Ectodermal cell (in vitro differentiated cells): ENCODE measurements around the gene APC.
"Not testable (repeated sequence)": the region's sequence is repeated elsewhere in the genome, so short reads cannot be mapped to it uniquely, and the experiment has no call there.

Experiments
- H3K27ac ChIP-seq: 2 replicates; pipeline ENCODE4 v1.7.0; 2013; ENCODE audit warnings: mild to moderate bottlenecking, low read depth, low read length; ENCODE audit not compliant: insufficient read depth, poor library complexity, severe bottlenecking
- H3K27me3 ChIP-seq: 2 replicates; pipeline ENCODE4 v1.7.0; 2013; ENCODE audit warnings: mild to moderate bottlenecking, low read length; ENCODE audit not compliant: insufficient read depth, control insufficient read depth, poor library complexity, severe bottlenecking
- H3K36me3 ChIP-seq: one replicate; pipeline ENCODE4 v1.7.0; 2013; ENCODE audit warnings: low read length; ENCODE audit not compliant: control insufficient read depth, insufficient read depth
- H3K4me1 ChIP-seq: one replicate; pipeline ENCODE4 v1.7.0; 2013; ENCODE audit warnings: low read length; ENCODE audit not compliant: control insufficient read depth, insufficient read depth
- H3K4me3 ChIP-seq: 2 replicates; pipeline ENCODE4 v1.7.0; 2013; ENCODE audit warnings: low read depth, low read length, control low read depth; ENCODE audit not compliant: insufficient read depth
- H3K9me3 ChIP-seq: 2 replicates; pipeline ENCODE4 v1.7.0; 2013; ENCODE audit warnings: mild to moderate bottlenecking, low read length, moderate library complexity; ENCODE audit not compliant: control insufficient read depth
- WGBS, 2 experiments: methylation state at CpG; one replicate each; pipeline ENCODE4 v1.1.7; 2013; ENCODE audit warnings: missing lambda C conversion rate in 2 of 2; 5-methylcytosine and 5-hydroxymethylcytosine counted together

APC gene

GRCh38 chr5:112880219-112880964, 142.7 kb downstream of the APC start:
- Histone ChIP-seq H3K4me1 (no peaks in the 10 kb centered on the region), H3K9me3 (no peaks in the 10 kb centered on the region), H3K4me3 (no peak overlapping the region), H3K36me3 (peaks cover 7% of the 10 kb centered on the region), H3K27ac (no peak overlapping the region), H3K27me3 (no peaks in the 10 kb centered on the region)
- 88 to 93% methylated on average over 2 of the region's 2 CpGs for WGBS, 2 experiments

GRCh38 chr5:112883192-112883591, 145.5 kb downstream of the APC start:
- Histone ChIP-seq H3K27me3 (no peaks in the 10 kb centered on the region), H3K9me3 (no peaks in the 10 kb centered on the region), H3K4me1 (no peaks in the 10 kb centered on the region), H3K27ac (no peak overlapping the region), H3K36me3 (peaks cover 13% of the 10 kb centered on the region), H3K4me3 (no peak overlapping the region)
- WGBS, 2 experiments: 93 to 94% methylated on average over 2 of the region's 2 CpGs

DNA sequence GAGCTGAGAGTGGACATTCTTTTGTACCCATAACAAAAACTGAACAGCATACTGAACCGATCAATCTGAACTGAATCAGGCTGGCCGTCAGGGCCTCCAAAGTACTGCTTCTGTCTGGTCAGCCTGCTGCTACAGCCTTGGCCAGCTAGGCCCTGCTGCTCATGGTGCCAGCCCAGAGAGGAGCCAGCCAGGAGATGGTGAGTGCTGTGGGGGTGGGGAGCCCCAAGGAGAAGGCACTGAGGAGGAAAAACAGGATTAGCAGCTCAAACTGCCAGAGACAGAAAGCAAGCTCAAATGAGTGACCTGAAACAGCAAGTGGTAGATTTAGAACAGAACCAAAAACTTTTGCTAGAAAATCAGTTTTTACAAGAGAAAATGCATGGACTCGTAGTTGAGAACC, 147.3 kb downstream of the APC start:
- no peaks in the 10 kb centered on the region for H3K27me3 ChIP-seq
- WGBS, 2 experiments: 93 to 98% methylated on average over 3 of the region's 3 CpGs
- H3K9me3 ChIP-seq: no peaks in the 10 kb centered on the region
- H3K4me1 ChIP-seq: no peaks in the 10 kb centered on the region
- H3K4me3 ChIP-seq: no peak overlapping the region
- no peak overlapping the region for H3K27ac ChIP-seq
- peaks cover 12% of the 10 kb centered on the region for H3K36me3 ChIP-seq

DNA sequence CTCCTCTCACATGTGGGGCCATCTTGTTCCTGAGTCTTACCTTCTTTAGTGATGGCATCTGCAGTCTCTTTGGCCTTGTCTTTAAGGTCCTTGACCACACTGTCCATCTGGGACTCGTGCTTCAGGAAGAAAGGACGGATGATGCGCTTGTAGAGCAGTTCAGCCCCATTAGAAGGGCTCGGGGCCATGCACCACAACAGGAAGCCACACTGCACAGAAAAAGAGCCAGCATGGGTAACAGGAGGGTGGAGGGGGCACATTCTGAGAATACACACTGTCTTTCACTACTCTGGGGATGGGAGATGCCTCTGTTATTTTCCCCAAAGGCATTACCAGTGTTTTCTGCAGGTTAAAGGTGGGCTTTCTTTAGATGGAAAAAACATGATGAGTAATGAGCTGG, 149.3 kb downstream of the APC start:
- 95 to 97% methylated on average over 4 of the region's 4 CpGs for WGBS, 2 experiments
- H3K27me3 ChIP-seq: no peaks in the 10 kb centered on the region
- no peak overlapping the region for H3K27ac ChIP-seq
- no peaks in the 10 kb centered on the region for H3K9me3 ChIP-seq
- no peak overlapping the region for H3K4me3 ChIP-seq
- H3K36me3 ChIP-seq: peaks cover 10% of the 10 kb centered on the region
- H3K4me1 ChIP-seq: no peaks in the 10 kb centered on the region

- not testable (repeated sequence) for H3K4me3 ChIP-seq, H3K36me3 ChIP-seq, H3K27me3 ChIP-seq, H3K27ac ChIP-seq, H3K9me3 ChIP-seq, H3K4me1 ChIP-seq
- WGBS, 2 experiments: 89 to 94% methylated on average over 6 to 8 of the region's 8 CpGs
Observed at GRCh38 chr5:112892066-112892465, 154.4 kb downstream of the APC start.

DNA sequence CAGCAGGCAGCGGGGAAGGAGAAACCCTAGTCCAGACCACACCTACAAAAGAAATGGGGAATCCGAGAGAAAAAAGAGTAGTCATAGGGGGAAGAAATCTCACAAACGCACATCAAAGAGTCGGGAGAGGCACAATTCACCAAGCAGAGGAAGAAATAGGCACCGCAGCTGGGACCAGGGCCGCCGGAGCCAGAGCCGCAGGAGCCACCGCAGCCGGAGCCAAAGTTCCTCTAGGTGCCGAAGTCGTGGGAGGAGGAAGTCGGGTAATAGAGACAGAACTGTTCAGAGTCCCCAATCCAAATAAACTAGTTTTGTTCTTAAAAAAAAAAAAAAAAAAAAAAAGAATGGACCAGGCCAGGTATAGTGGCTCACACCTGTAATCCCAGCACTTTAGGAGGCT, 155.1 kb downstream of the APC start:
- Histone ChIP-seq H3K4me3 (no peak overlapping the region), H3K27ac (no peak overlapping the region), H3K27me3 (no peaks in the 10 kb centered on the region), H3K4me1 (no peaks in the 10 kb centered on the region), H3K36me3 (no peaks in the 10 kb centered on the region), H3K9me3 (no peaks in the 10 kb centered on the region)
- 90 to 96% methylated on average over 10 to 13 of the region's 13 CpGs for WGBS, 2 experiments

DNA sequence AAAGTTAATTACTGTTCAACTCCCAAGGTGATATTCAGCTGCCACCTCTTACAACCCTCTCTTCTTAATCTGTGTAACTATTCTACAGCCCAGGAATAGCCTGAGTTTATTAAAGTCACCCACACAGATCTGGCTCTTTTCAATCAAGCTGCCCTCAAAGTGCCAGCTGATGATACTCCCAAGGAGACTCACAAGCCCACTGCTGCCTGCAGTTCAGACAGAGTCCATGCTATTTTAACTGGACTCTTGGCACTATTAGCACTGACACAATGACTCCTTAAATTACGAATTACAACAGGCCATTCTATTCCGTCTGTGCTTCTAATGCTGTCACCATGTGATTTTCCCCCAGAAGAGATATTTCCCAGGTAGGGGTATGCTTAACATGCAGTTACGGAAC, 158.0 kb downstream of the APC start:
- H3K36me3 ChIP-seq: no peaks in the 10 kb centered on the region
- H3K4me1 ChIP-seq: no peaks in the 10 kb centered on the region
- 93 to 94% methylated on average over 3 of the region's 3 CpGs for WGBS, 2 experiments
- H3K9me3 ChIP-seq: no peaks in the 10 kb centered on the region
- H3K27me3 ChIP-seq: no peaks in the 10 kb centered on the region
- no peak overlapping the region for H3K4me3 ChIP-seq
- H3K27ac ChIP-seq: no peak overlapping the region
